Vagina (tissue), 2 donors: ENCODE results near the gene KRTAP10-3. TPM values are rescaled to one million over a fixed set of nuclear protein-coding genes. Genes with fewer than 3 reads are reported as not detected.

Experiments used
- DNase-seq, 2 donors: peaks; one replicate each; pipeline ENCODE4 v3.0.0-alpha.2; 2017; ENCODE audit errors: extremely low spot score in 2 of 2
- H3K27ac ChIP-seq: fragments of 200-600 bp; sonication (generic); one replicate; pipeline ENCODE4 v1.5.1; 2019
- H3K27me3 ChIP-seq: fragments of 200-600 bp; sonication (generic); one replicate; pipeline ENCODE4 v1.5.1; 2019
- H3K36me3 ChIP-seq, 2 donors: fragments of 200-600 bp; sonication (generic); one replicate each; pipeline ENCODE4 v1.5.1; 2017 to 2019
- H3K4me1 ChIP-seq: fragments of 200-600 bp; sonication (generic); one replicate; pipeline ENCODE4 v1.5.1; 2019
- H3K4me3 ChIP-seq, 2 donors: fragments of 200-600 bp; sonication (generic); 1 replicate in 1 of 2; 2 replicates in 1 of 2; pipeline ENCODE4 v1.5.1; 2016 to 2019
- H3K9me3 ChIP-seq: fragments of 200-600 bp; sonication (generic); one replicate; pipeline ENCODE4 v1.5.1; 2019
- CTCF ChIP-seq, 3 experiments: fragments of 450-650 bp in 2 of 3; fragments of 200-600 bp in 1 of 3; sonication (generic) in 1 of 3; IDR thresholded peaks; one replicate each; pipeline ENCODE4 v1.5.1; 2017 to 2019; ENCODE audit warnings: antibody characterized with exemption in 3 of 3, mild to moderate bottlenecking in 2 of 3, moderate library complexity in 2 of 3
- POLR2A ChIP-seq, 2 donors: fragments of 450-650 bp; IDR thresholded peaks; one replicate each; pipeline ENCODE4 v1.6.1; 2017; ENCODE audit warnings: antibody characterized with exemption in 2 of 2, mild to moderate bottlenecking in 2 of 2, moderate library complexity in 2 of 2
- POLR2AphosphoS5 ChIP-seq, 2 donors: sonication (generic); formaldehyde crosslinking; IDR thresholded peaks; one replicate each; pipeline ENCODE4 v1.9.0; 2017; ENCODE audit warnings: antibody characterized with exemption in 2 of 2, mild to moderate bottlenecking in 2 of 2, low read depth in 1 of 2; ENCODE audit not compliant: insufficient read depth in 1 of 2
- intact Hi-C: fragments of 100-400 bp; cut with DNase I; formaldehyde crosslinking; loops from one replicate; pipeline ENCODE4 v1.15.1; 2023
- total RNA-seq: library from RNA; depleted of rRNA; stranded (reverse); fragments of >200 nt; gene quantifications from one replicate; pipeline ENCODE4 v1.2.3, GENCODE V29; 2016

The KRTAP10-3 gene
- total RNA-seq, 1 donor from 2014 or later, result not detected

DNA sequence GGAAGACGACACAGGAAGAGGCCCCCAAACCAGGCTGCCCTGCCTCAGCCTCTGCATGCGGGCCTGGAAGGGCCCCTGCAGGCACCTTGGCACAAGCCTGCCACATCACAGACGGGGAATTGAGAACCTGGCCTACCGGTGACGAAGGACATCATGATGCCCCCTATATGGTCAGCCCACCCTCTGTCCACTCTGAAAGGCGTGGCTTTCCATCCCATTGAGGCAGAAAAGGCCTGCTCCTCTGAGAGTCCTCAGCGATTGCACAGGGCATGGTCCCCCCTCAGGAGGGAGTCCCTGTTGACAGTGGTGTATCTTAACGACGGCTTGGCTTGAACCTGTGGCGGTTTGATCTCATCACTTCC, 30.0 kb downstream of the KRTAP10-3 start:
- intact Hi-C loops, result no loop called here
- DNase-seq, result no peak
- Histone ChIP-seq H3K9me3 (no peaks in the 10 kb centered on the region), H3K4me3 (no peak overlapping the region), H3K4me1 (no peaks in the 10 kb centered on the region), H3K27ac (no peak overlapping the region), H3K36me3 (no peaks in the 10 kb centered on the region), H3K27me3 (no peaks in the 10 kb centered on the region)
- TF ChIP-seq POLR2AphosphoS5 (IDR thresholded peaks at IDR 0.05; ENCODE audit: insufficient read depth in 1 of 2, low read depth in 1 of 2), result no peak
- no peak for TF ChIP-seq CTCF (IDR thresholded peaks at IDR 0.05)
- no peak for TF ChIP-seq POLR2A (IDR thresholded peaks at IDR 0.05)

DNA sequence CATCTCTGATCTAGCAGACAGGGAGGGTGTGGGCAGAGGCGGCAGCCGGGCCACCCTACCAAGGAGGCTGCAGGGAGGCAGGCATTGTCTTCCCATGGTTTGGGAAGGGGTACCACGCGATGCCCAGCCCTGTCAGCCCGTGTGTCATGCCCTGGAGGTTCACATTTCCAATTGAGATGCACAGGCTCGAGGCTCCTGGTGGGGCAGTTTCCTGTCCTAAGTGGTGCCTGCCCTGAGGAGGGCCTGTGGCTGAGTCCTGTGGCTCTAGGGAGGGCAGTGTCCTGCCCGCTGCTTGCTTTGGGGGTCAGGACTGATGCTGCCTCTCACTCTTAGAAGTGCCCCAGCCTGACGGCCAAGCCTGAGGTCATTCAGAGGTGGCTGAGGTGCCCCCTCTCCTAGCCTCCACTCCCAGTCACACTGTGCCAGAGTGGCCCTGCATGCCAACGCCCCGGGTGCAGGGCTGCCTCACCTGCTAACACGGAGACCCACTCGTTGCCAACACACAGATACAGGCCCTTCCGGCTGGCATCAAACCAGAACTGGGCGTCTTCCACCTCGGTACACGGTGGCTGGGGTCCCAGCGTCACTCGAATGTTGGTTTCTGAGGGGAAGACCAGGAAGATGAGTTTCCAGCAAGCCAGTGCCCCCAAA, 30.5 kb downstream of the KRTAP10-3 start:
- intact Hi-C loops, result no loop called here
- H3K27ac ChIP-seq, result no peak overlapping the region
- no peak overlapping the region for H3K4me3 ChIP-seq
- H3K27me3 ChIP-seq, result no peaks in the 10 kb centered on the region
- H3K4me1 ChIP-seq, result no peaks in the 10 kb centered on the region
- H3K36me3 ChIP-seq, result no peaks in the 10 kb centered on the region
- TF ChIP-seq POLR2A (IDR thresholded peaks at IDR 0.05), result no peak
- H3K9me3 ChIP-seq, result no peaks in the 10 kb centered on the region
- DNase-seq, result no peak

GRCh38 chr21:44527156-44527982, 31.2 kb downstream of the KRTAP10-3 start:
- Histone ChIP-seq H3K4me1 (no peaks in the 10 kb centered on the region), H3K4me3 (no peak overlapping the region), H3K9me3 (no peaks in the 10 kb centered on the region), H3K27me3 (no peaks in the 10 kb centered on the region), H3K27ac (no peak overlapping the region), H3K36me3 (no peaks in the 10 kb centered on the region)
- DNase-seq, result no peak
- intact Hi-C loops, result no loop called here
- TF ChIP-seq POLR2A (IDR thresholded peaks at IDR 0.05), result no peak
- TF ChIP-seq CTCF (IDR thresholded peaks at IDR 0.05), result no peak
- no peak for TF ChIP-seq POLR2AphosphoS5 (IDR thresholded peaks at IDR 0.05; ENCODE audit: insufficient read depth in 1 of 2, low read depth in 1 of 2)

DNA sequence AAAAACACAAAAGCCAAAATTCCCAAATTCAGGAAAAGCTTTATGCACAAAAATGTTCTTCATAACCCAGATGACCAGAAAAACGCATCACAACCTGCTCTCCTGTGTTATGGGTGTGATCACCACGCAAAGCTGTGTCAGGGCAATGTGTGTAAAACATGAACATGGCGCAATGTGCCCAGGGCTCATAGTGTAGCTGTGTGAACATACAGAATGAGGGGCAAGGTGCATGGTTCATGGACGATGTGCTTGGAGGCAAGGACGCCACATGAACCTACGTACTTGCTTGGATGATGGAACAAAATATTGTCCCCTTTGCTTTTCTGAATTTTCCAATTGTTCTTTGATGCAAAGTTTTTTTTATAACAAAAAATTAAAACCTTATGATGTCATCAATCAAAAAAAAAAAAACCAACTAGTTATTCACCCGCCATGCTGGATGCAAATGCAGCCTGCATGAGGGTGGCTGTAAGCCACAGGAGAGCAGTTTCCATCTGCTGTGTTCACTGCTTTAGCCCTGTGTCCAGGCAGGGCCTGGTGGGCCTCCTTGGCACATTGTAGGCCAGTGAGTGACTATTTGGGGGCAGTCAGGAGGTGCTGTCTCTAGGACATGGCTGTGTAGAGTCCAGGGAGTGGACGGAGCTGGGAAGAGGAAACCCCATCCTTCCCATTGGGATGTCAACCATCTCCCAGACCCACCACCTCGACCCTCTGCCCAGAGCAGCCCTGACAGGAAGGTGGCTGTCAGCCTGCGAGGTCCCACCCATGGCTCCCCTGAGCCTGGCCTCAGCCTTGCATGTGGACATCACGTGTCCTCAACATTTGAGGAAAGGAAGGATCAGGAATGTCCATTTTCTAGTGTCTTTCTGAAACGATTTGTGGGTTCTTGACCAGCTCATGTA, 32.2 kb downstream of the KRTAP10-3 start:
- Histone ChIP-seq H3K4me1 (no peaks in the 10 kb centered on the region), H3K9me3 (no peaks in the 10 kb centered on the region), H3K4me3 (no peak overlapping the region), H3K27me3 (no peaks in the 10 kb centered on the region), H3K27ac (no peak overlapping the region), H3K36me3 (no peaks in the 10 kb centered on the region)
- intact Hi-C loops, result no loop called here
- TF ChIP-seq POLR2AphosphoS5 (IDR thresholded peaks at IDR 0.05; ENCODE audit: insufficient read depth in 1 of 2, low read depth in 1 of 2), result no peak
- no peak for TF ChIP-seq CTCF (IDR thresholded peaks at IDR 0.05)
- no peak for TF ChIP-seq POLR2A (IDR thresholded peaks at IDR 0.05)
- no peak for DNase-seq

GRCh38 chr21:44525391-44526095, 33.1 kb downstream of the KRTAP10-3 start:
- intact Hi-C loops, result no loop called here
- Histone ChIP-seq H3K4me1 (no peaks in the 10 kb centered on the region), H3K27me3 (no peaks in the 10 kb centered on the region), H3K9me3 (no peaks in the 10 kb centered on the region), H3K36me3 (no peaks in the 10 kb centered on the region), H3K27ac (no peak overlapping the region), H3K4me3 (no peak overlapping the region)
- TF ChIP-seq POLR2A (IDR thresholded peaks at IDR 0.05) (no peak), POLR2AphosphoS5 (IDR thresholded peaks at IDR 0.05; ENCODE audit: insufficient read depth in 1 of 2, low read depth in 1 of 2) (no peak), CTCF (IDR thresholded peaks at IDR 0.05) (no peak)
- DNase-seq, result no peak
